ENCODE data around the gene PACRG. TPM values are rescaled to one million over a fixed set of nuclear protein-coding genes. Genes with fewer than 3 reads are reported as not detected.

PACRG gene
- total RNA-seq, 4 donors from 2014 or later, result 1.5 to 10.4 (median 2.1) TPM

- Histone ChIP-seq H3K4me3 (no peak overlapping the region), H3K9me3 (no peaks in the 10 kb centered on the region), H3K27ac (no peak overlapping the region), H3K4me1 (peaks cover 0 to 27% (median 5%) of the 10 kb centered on the region in 4 donors), H3K27me3 (no peaks in the 10 kb centered on the region), H3K36me3 (no peaks in the 10 kb centered on the region)
- WGBS, 2 donors, result 48 to 71% methylated on average over 1 of the region's 1 CpG
- TF ChIP-seq POLR2A (IDR thresholded peaks at IDR 0.05) (no peak), EP300 (IDR thresholded peaks at IDR 0.05) (no peak), CTCF (IDR thresholded peaks at IDR 0.05) (no peak)
- DNase-seq (ENCODE audit: low spot score in 2 of 2), result no peak
These were observed 46.3 kb upstream of the PACRG start for GRCh38 chr6:162681447-162681846.

- H3K9me3 ChIP-seq, result no peaks in the 10 kb centered on the region
- 59 to 70% methylated on average over 4 of the region's 4 CpGs for WGBS, 2 donors
- H3K27ac ChIP-seq, result no peak overlapping the region
- H3K27me3 ChIP-seq, result no peaks in the 10 kb centered on the region
- H3K36me3 ChIP-seq, result no peaks in the 10 kb centered on the region
- H3K4me1 ChIP-seq, result peaks cover 0 to 27% (median 5%) of the 10 kb centered on the region in 4 donors
- no peak overlapping the region for H3K4me3 ChIP-seq
- TF ChIP-seq CTCF (IDR thresholded peaks at IDR 0.05) (no peak), EP300 (IDR thresholded peaks at IDR 0.05) (no peak), POLR2A (IDR thresholded peaks at IDR 0.05) (no peak)
- no peak for DNase-seq (ENCODE audit: low spot score in 2 of 2)
These were observed 44.6 kb upstream of the PACRG start for GRCh38 chr6:162683135-162683534.

GRCh38 chr6:162684052-162684451, 43.7 kb upstream of the PACRG start:
- 53 to 58% methylated on average over 1 of the region's 1 CpG for WGBS, 2 donors
- no peak for DNase-seq (ENCODE audit: low spot score in 2 of 2)
- H3K27ac ChIP-seq, result no peak overlapping the region
- no peaks in the 10 kb centered on the region for H3K27me3 ChIP-seq
- H3K36me3 ChIP-seq, result no peaks in the 10 kb centered on the region
- H3K4me1 ChIP-seq, result peaks cover 0 to 27% (median 5%) of the 10 kb centered on the region in 4 donors
- TF ChIP-seq POLR2A (IDR thresholded peaks at IDR 0.05) (no peak), EP300 (IDR thresholded peaks at IDR 0.05) (no peak), CTCF (IDR thresholded peaks at IDR 0.05) (no peak)
- H3K4me3 ChIP-seq, result no peak overlapping the region
- H3K9me3 ChIP-seq, result no peaks in the 10 kb centered on the region

- TF ChIP-seq CTCF (IDR thresholded peaks at IDR 0.05) (no peak), EP300 (IDR thresholded peaks at IDR 0.05) (no peak), POLR2A (IDR thresholded peaks at IDR 0.05) (no peak)
- Histone ChIP-seq H3K4me3 (no peak overlapping the region), H3K36me3 (no peaks in the 10 kb centered on the region), H3K27me3 (no peaks in the 10 kb centered on the region), H3K27ac (no peak overlapping the region), H3K9me3 (no peaks in the 10 kb centered on the region), H3K4me1 (peaks cover 0 to 27% (median 5%) of the 10 kb centered on the region in 4 donors)
- WGBS, 2 donors, result 89 to 95% methylated on average over 3 of the region's 3 CpGs
- no peak for DNase-seq (ENCODE audit: low spot score in 2 of 2)
These were observed 42.8 kb upstream of the PACRG start for GRCh38 chr6:162684961-162685360.

- H3K27ac ChIP-seq, result no peak overlapping the region
- H3K9me3 ChIP-seq, result no peaks in the 10 kb centered on the region
- 83 to 90% methylated on average over 5 of the region's 5 CpGs for WGBS, 2 donors
- no peaks in the 10 kb centered on the region for H3K36me3 ChIP-seq
- H3K4me1 ChIP-seq, result peaks cover 0 to 27% (median 5%) of the 10 kb centered on the region in 4 donors
- no peaks in the 10 kb centered on the region for H3K27me3 ChIP-seq
- TF ChIP-seq POLR2A (IDR thresholded peaks at IDR 0.05) (no peak), CTCF (IDR thresholded peaks at IDR 0.05) (no peak), EP300 (IDR thresholded peaks at IDR 0.05) (no peak)
- DNase-seq (ENCODE audit: low spot score in 2 of 2), result no peak
- no peak overlapping the region for H3K4me3 ChIP-seq
These were observed 42.2 kb upstream of the PACRG start for GRCh38 chr6:162685586-162685985.
